H1 (cell line): ENCODE data around the gene CCDC192. TPM values are rescaled to one million over a fixed set of nuclear protein-coding genes. Genes with fewer than 3 reads are reported as not detected.

Experiments
- CTCF ChIA-PET: fragments of 300-600 bp; sonication (Branson Sonifier 250); formaldehyde crosslinking; loops from one replicate; lab custom pipeline; 2021; ENCODE audit not compliant: partially characterized antibody; lab: Charles Lee
- POLR2A ChIA-PET: fragments of 300-600 bp; sonication (Branson Sonifier 250); formaldehyde crosslinking; loops from one replicate; lab custom pipeline; 2021; ENCODE audit warnings: inconsistent platforms; ENCODE audit not compliant: partially characterized antibody; lab: Charles Lee
- DNase-seq, 2 experiments: peaks; one replicate each; pipeline versions ENCODE4 v3.0.0 to v3.0.0-alpha.2; 2010 to 2022; ENCODE audit warnings: low spot score in 2 of 2, low read depth in 1 of 2, mixed read lengths in 1 of 2
- FAIRE-seq: peaks from 2 replicates; lab custom pipeline; 2011; peaks lifted over from hg19 to GRCh38; lab: Jason Lieb, UNC
- H2AFZ ChIP-seq: 2 replicates; pipeline ENCODE4 v1.8.1; 2012; ENCODE audit warnings: low read length, inconsistent platforms
- H2AK5ac ChIP-seq: 2 replicates; pipeline ENCODE4 v1.6.1; 2013; ENCODE audit warnings: low read depth, low read length
- H2BK120ac ChIP-seq: replicated peaks from 2 replicates; pipeline ENCODE3; 2013; ENCODE audit warnings: low read depth, low read length, inconsistent platforms
- H2BK12ac ChIP-seq: 2 replicates; pipeline ENCODE4 v1.6.1; 2013; ENCODE audit warnings: low read depth, low read length
- H2BK15ac ChIP-seq: 2 replicates; pipeline ENCODE4 v1.6.1; 2013; ENCODE audit warnings: low read length
- H2BK20ac ChIP-seq: 2 replicates; pipeline ENCODE4 v1.6.1; 2013; ENCODE audit warnings: low read length
- H2BK5ac ChIP-seq: 2 replicates; pipeline ENCODE4 v1.6.1; 2013; ENCODE audit warnings: low read depth, low read length
- H3K14ac ChIP-seq: 2 replicates; pipeline ENCODE4 v1.6.1; 2013; ENCODE audit warnings: inconsistent platforms; ENCODE audit not compliant: insufficient read length
- H3K18ac ChIP-seq: 2 replicates; pipeline ENCODE4 v1.6.1; 2013; ENCODE audit warnings: low read length; ENCODE audit errors: extremely low read depth
- H3K23ac ChIP-seq: 2 replicates; pipeline ENCODE4 v1.6.1; 2013; ENCODE audit warnings: inconsistent platforms; ENCODE audit not compliant: insufficient read length
- H3K23me2 ChIP-seq: 2 replicates; pipeline ENCODE4 v1.6.1; 2013; ENCODE audit warnings: low read depth, low read length
- H3K27ac ChIP-seq: 2 replicates; pipeline ENCODE4 v1.6.1; 2011; ENCODE audit warnings: low read depth, low read length, inconsistent platforms
- H3K27me3 ChIP-seq, 4 experiments: replicated peaks in 1 of 4; 1 replicate in 1 of 4; 2 replicates in 3 of 4; pipeline versions ENCODE4 v1.6.1 to v1.8.1; 2011 to 2013; ENCODE audit warnings: low read length in 3 of 4, mild to moderate bottlenecking in 3 of 4, inconsistent platforms in 2 of 4, mixed read lengths in 2 of 4, moderate library complexity in 1 of 4; ENCODE audit not compliant: control insufficient read depth in 3 of 4, insufficient read depth in 3 of 4; ENCODE audit errors: extremely low read depth in 1 of 4
- H3K36me3 ChIP-seq, 4 experiments: 2 replicates each; pipeline versions ENCODE4 v1.6.1 to v1.8.1; 2011 to 2013; ENCODE audit warnings: mild to moderate bottlenecking in 4 of 4, low read length in 3 of 4, moderate library complexity in 2 of 4, control low read depth in 1 of 4, inconsistent platforms in 1 of 4; ENCODE audit not compliant: insufficient read depth in 4 of 4, control insufficient read depth in 2 of 4
- H3K4ac ChIP-seq: replicated peaks from 2 replicates; pipeline ENCODE3; 2013; ENCODE audit warnings: low read length, low read depth, mixed read lengths, inconsistent platforms; ENCODE audit not compliant: insufficient read length
- H3K4me1 ChIP-seq, 4 experiments: replicated peaks in 1 of 4; 1 replicate in 1 of 4; 2 replicates in 3 of 4; pipeline versions ENCODE4 v1.6.1 to v1.8.1; 2011 to 2013; ENCODE audit warnings: low read length in 3 of 4, inconsistent platforms in 2 of 4, mixed read lengths in 1 of 4; ENCODE audit not compliant: insufficient read depth in 4 of 4, control insufficient read depth in 3 of 4
- H3K4me2 ChIP-seq, 2 experiments: 2 replicates each; pipeline versions ENCODE4 v1.6.1 to v1.8.1; 2011 to 2013; ENCODE audit warnings: low read depth in 2 of 2, low read length in 2 of 2, control low read depth in 1 of 2, inconsistent platforms in 1 of 2, mild to moderate bottlenecking in 1 of 2; ENCODE audit not compliant: insufficient read depth in 1 of 2
- H3K4me3 ChIP-seq, 4 experiments: fragments of 200-600, 300-600 bp in 1 of 4; sonication (generic), shearing (Covaris generic), sonication (Bioruptor Twin) in 1 of 4; 2 replicates each; pipeline versions ENCODE4 v1.5.1 to v1.8.1; 2011 to 2016; ENCODE audit warnings: low read length in 4 of 4, low read depth in 3 of 4, control low read depth in 2 of 4, inconsistent platforms in 2 of 4, mild to moderate bottlenecking in 2 of 4, mixed read lengths in 1 of 4, moderate library complexity in 1 of 4; ENCODE audit not compliant: insufficient read depth in 2 of 4; ENCODE audit errors: extremely low read depth in 1 of 4
- H3K56ac ChIP-seq: replicated peaks from 2 replicates; pipeline ENCODE3; 2013; ENCODE audit warnings: low read depth, mild to moderate bottlenecking, mixed read lengths, low read length, inconsistent platforms; ENCODE audit not compliant: insufficient read length
- H3K79me1 ChIP-seq: 2 replicates; pipeline ENCODE4 v1.6.1; 2013; ENCODE audit warnings: low read depth, low read length, control low read depth
- H3K79me2 ChIP-seq, 2 experiments: 2 replicates each; pipeline versions ENCODE4 v1.6.1 to v1.8.1; 2012 to 2013; ENCODE audit warnings: low read length in 2 of 2, mild to moderate bottlenecking in 2 of 2, inconsistent platforms in 1 of 2; ENCODE audit not compliant: insufficient read depth in 2 of 2, control insufficient read depth in 1 of 2
- H3K9ac ChIP-seq, 4 experiments: replicated peaks in 1 of 4; 1 replicate in 1 of 4; 2 replicates in 3 of 4; pipeline versions ENCODE4 v1.6.1 to v1.8.1; 2011 to 2013; ENCODE audit warnings: low read depth in 3 of 4, low read length in 3 of 4, control low read depth in 2 of 4, mild to moderate bottlenecking in 2 of 4, moderate library complexity in 2 of 4, inconsistent platforms in 1 of 4; ENCODE audit errors: extremely low read depth in 1 of 4
- H3K9me3 ChIP-seq, 2 experiments: 2 replicates each; pipeline versions ENCODE4 v1.6.1 to v1.8.1; 2012 to 2013; ENCODE audit warnings: mild to moderate bottlenecking in 2 of 2, moderate library complexity in 2 of 2, control low read depth in 1 of 2, inconsistent platforms in 1 of 2, low read depth in 1 of 2, low read length in 1 of 2, mixed read lengths in 1 of 2; ENCODE audit not compliant: insufficient read depth in 2 of 2
- H4K20me1 ChIP-seq, 2 experiments: replicated peaks in 1 of 2; 2 replicates each; pipeline versions ENCODE3 to v1.8.1; 2011 to 2013; ENCODE audit warnings: inconsistent platforms in 2 of 2, low read length in 2 of 2, mild to moderate bottlenecking in 1 of 2; ENCODE audit not compliant: insufficient read depth in 2 of 2, control insufficient read depth in 1 of 2
- H4K5ac ChIP-seq: 2 replicates; pipeline ENCODE4 v1.6.1; 2013; ENCODE audit warnings: low read length, low read depth, mixed read lengths, inconsistent platforms; ENCODE audit not compliant: insufficient read length
- H4K8ac ChIP-seq: 2 replicates; pipeline ENCODE4 v1.8.0; 2013; ENCODE audit warnings: mild to moderate bottlenecking, moderate library complexity, low read length, inconsistent platforms; ENCODE audit not compliant: insufficient read depth; ENCODE audit errors: extremely low read depth
- H4K91ac ChIP-seq: replicated peaks from 2 replicates; pipeline ENCODE3; 2013; ENCODE audit warnings: low read length, mixed read lengths, inconsistent platforms; ENCODE audit not compliant: insufficient read length
- ASH2L ChIP-seq: fragments of 200-600, 300-600 bp; sonication (generic); IDR thresholded peaks from one replicate; pipeline ENCODE4 v1.7.1; 2017; ENCODE audit warnings: low read length
- CEBPB ChIP-seq: IDR thresholded peaks from 2 replicates; pipeline ENCODE4 v1.6.1; 2012; ENCODE audit warnings: low read depth, low read length
- FOSL1 ChIP-seq: IDR thresholded peaks from 2 replicates; pipeline ENCODE4 v1.6.1; 2011; ENCODE audit warnings: mild to moderate bottlenecking, low read depth, low read length, moderate library complexity; ENCODE audit not compliant: insufficient read depth
- JUN ChIP-seq: IDR thresholded peaks from 2 replicates; pipeline ENCODE4 v1.6.1; 2011; ENCODE audit warnings: low read depth, mild to moderate bottlenecking, improper control_type of control experiment, low read length
- KDM4A ChIP-seq: IDR thresholded peaks from one replicate; pipeline ENCODE4 v1.7.1; 2012; ENCODE audit warnings: low read depth, mild to moderate bottlenecking, moderate library complexity, low read length, inconsistent platforms; ENCODE audit not compliant: severe bottlenecking
- RNF2 ChIP-seq: fragments of 200-900, 300-1000 bp; sonication (generic); IDR thresholded peaks from 2 replicates; pipeline ENCODE4 v1.7.1; 2016; ENCODE audit warnings: borderline replicate concordance, low read depth, mild to moderate bottlenecking, antibody characterized with exemption, low read length; ENCODE audit not compliant: poor library complexity, severe bottlenecking; ENCODE audit errors: missing control alignments
- SIX5 ChIP-seq: IDR thresholded peaks from 2 replicates; pipeline ENCODE4 v1.6.1; 2011; ENCODE audit warnings: mild to moderate bottlenecking, low read depth, low read length
- SP4 ChIP-seq: IDR thresholded peaks from 2 replicates; pipeline ENCODE4 v1.6.1; 2012; ENCODE audit warnings: low read length, inconsistent platforms
- SRF ChIP-seq: IDR thresholded peaks from 2 replicates; pipeline ENCODE4 v1.6.1; 2011; ENCODE audit warnings: mild to moderate bottlenecking, low read depth, low read length, moderate library complexity
- TAF7 ChIP-seq: optimal IDR thresholded peaks from 2 replicates; pipeline ENCODE3; 2011; ENCODE audit warnings: low read depth, mild to moderate bottlenecking, inconsistent platforms, low read length, moderate library complexity, borderline replicate concordance
- WGBS, 2 experiments: shearing (Covaris generic) in 1 of 2; methylation state at CpG; one replicate each; pipeline versions ENCODE4 v1.1.6 to v1.1.7; 2013 to 2015; ENCODE audit warnings: low lambda C conversion rate in 2 of 2, mixed read lengths in 2 of 2, inconsistent platforms in 1 of 2, low coverage in 1 of 2, missing lambda C conversion rate in 1 of 2; ENCODE audit not compliant: insufficient replicate concordance in 2 of 2, insufficient coverage in 1 of 2, insufficient read length in 1 of 2; ENCODE audit errors: extremely low coverage in 1 of 2, missing lambda C conversion rate in 1 of 2; 5-methylcytosine and 5-hydroxymethylcytosine counted together
- polyA plus RNA-seq, 7 experiments: library from polyadenylated mRNA; depleted of rRNA in 3 of 7; stranded (reverse) in 5 of 7; unstranded in 2 of 7; fragments of >200 nt in 5 of 7; fragments of 200-250 nt in 2 of 7; gene quantifications; 1 replicate in 5 of 7; 2 replicates in 1 of 7; 4 replicates in 1 of 7; pipeline versions ENCODE4 v1.2.1 to v1.2.3, GENCODE V29; 2011 to 2013; ENCODE audit warnings: missing spikeins in 2 of 7, mixed read lengths in 2 of 7
- total RNA-seq: library from RNA; stranded (reverse); fragmentation: NEBNext Ultra II Directional; extraction: Animal tissue kit (Norgen Biotek cat#: 25700); gene quantifications from 2 replicates; pipeline ENCODE4 v1.2.1, GENCODE V29; 2021

Gene CCDC192
- total and polyA plus RNA-seq, 2 of the 8 experiments (the other 6 are each of a cell fraction or from before 2014, with no cell fraction given) = 0.61 TPM; not detected in 1

DNA sequence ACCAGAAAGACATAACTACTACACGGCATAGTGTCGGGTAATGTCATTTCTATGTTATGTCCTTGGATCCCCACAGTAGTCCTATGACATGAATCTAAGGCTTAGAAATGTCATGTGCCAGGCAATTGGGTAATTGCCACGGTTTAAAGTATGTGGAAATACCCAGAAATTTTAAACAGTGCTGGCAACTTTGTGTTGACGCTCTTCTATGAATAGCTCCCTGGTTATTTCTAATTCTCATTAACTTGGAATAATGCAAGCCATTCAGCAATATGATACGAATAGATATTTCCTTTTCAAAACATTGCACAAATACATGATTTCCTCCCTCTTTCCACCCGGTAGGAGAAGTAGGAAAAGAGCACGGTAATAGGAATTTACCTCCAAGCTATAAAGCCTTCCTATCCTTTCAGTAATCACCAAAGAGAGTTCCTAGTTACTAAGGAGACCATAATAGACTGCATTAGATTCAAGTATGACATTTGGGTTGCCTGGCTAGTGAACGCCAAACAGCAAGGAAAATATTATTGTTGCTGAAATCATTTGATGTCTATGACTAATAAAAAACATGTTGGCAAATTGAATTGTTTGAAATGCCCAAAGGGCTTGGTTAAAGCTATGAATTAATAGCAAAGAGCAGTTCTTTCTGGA is 168.4 kb downstream of the CCDC192 start:
- Histone ChIP-seq H2BK120ac (no peak overlapping the region), H2AFZ (no peak overlapping the region), H3K14ac (no peak overlapping the region), H3K23ac (no peak overlapping the region), H2BK15ac (no peak overlapping the region), H3K56ac (no peak overlapping the region), H2BK12ac (no peak overlapping the region), H4K8ac (no peak overlapping the region), H3K79me1 (no peaks in the 10 kb centered on the region), H3K4me1 (peaks cover 0 to 2% (median 0%) of the 10 kb centered on the region in 4 experiments; a peak in 1 of 7 replicates), H3K23me2 (no peaks in the 10 kb centered on the region), H3K36me3 (no peaks in the 10 kb centered on the region), H2BK20ac (no peak overlapping the region), H3K4ac (no peak overlapping the region), H2BK5ac (no peak overlapping the region), H3K27ac (no peak overlapping the region), H3K27me3 (no peaks in the 10 kb centered on the region), H3K9me3 (no peaks in the 10 kb centered on the region), H3K18ac (no peak overlapping the region), H3K4me2 (no peak overlapping the region), H4K20me1 (no peaks in the 10 kb centered on the region), H2AK5ac (no peak overlapping the region), H4K91ac (no peak overlapping the region), H3K79me2 (no peaks in the 10 kb centered on the region), H3K9ac (no peak overlapping the region), H4K5ac (no peak overlapping the region), H3K4me3 (no peak overlapping the region)
- CTCF ChIA-PET = interaction anchor here (0.8 to 2.8 kb wide), 8 partner anchors 9 to 300 kb away, joined by 3 to 8 read pairs (median 4); no protein-coding TSS in a partner anchor
- TF ChIP-seq CEBPB (no peak), SP4 (no peak), JUN (no peak), SIX5 (no peak), KDM4A (no peak), TAF7 (no peak), ASH2L (no peak), FOSL1 (no peak), SRF (no peak), RNF2 (no peak)
- POLR2A ChIA-PET = interaction anchor here (0.7 kb wide), 1 partner anchor 70 kb away, joined by 3 read pairs; no protein-coding TSS in a partner anchor
- 83% methylated on average over 8 of the region's 8 CpGs; no CpG with 5 or more reads in 1 of the 2 experiments for WGBS, 2 experiments
- no peak for DNase-seq
- FAIRE-seq = no peak
